HTERT RPE-1 (cell line): ENCODE results near the gene CARD11.
"Not testable (repeated sequence)": the region's sequence is repeated elsewhere in the genome, so short reads cannot be mapped to it uniquely, and the experiment has no call there.

Source experiments
- in situ Hi-C: fragments of 300-500 bp; cut with MboI; formaldehyde crosslinking; loops from 4 replicates; pipeline ENCODE4 v1.14.3; 2020; ENCODE audit warnings: low sequenced_read_pairs

CARD11 gene

GRCh38 chr7:2928613-2929311 is 114.9 kb downstream of the CARD11 start:
- in situ Hi-C loops, result no loop called here

GRCh38 chr7:2928256-2928612 is 115.4 kb downstream of the CARD11 start:
- in situ Hi-C loops, result no loop called here

GRCh38 chr7:2927592-2927991 is 116.1 kb downstream of the CARD11 start:
- in situ Hi-C loops, result no loop called here

- in situ Hi-C loops, result no loop called here
These were observed 116.7 kb downstream of the CARD11 start for GRCh38 chr7:2926896-2927405.

GRCh38 chr7:2926120-2926895 is 117.4 kb downstream of the CARD11 start:
- in situ Hi-C loops, result no loop called here

- in situ Hi-C loops, result no loop called here
These were observed 118.5 kb downstream of the CARD11 start for GRCh38 chr7:2924866-2925840.

GRCh38 chr7:2923886-2924574 is 119.6 kb downstream of the CARD11 start:
- in situ Hi-C loops, result no loop called here

- in situ Hi-C loops, result no loop called here
These were observed 120.3 kb downstream of the CARD11 start for GRCh38 chr7:2923291-2923781.

GRCh38 chr7:2922866-2923265 is 120.8 kb downstream of the CARD11 start:
- in situ Hi-C loops, result no loop called here

- in situ Hi-C loops, result no loop called here
These were observed 121.3 kb downstream of the CARD11 start for GRCh38 chr7:2922348-2922691.

GRCh38 chr7:2921653-2922347 is 121.9 kb downstream of the CARD11 start:
- in situ Hi-C loops, result no loop called here

GRCh38 chr7:2920956-2921652 is 122.6 kb downstream of the CARD11 start:
- in situ Hi-C loops, result no loop called here

GRCh38 chr7:2920480-2920879 is 123.2 kb downstream of the CARD11 start:
- in situ Hi-C loops, result not testable (repeated sequence)

- in situ Hi-C loops, result no loop called here
These were observed 123.6 kb downstream of the CARD11 start for GRCh38 chr7:2920041-2920440.

GRCh38 chr7:2919256-2919655 is 124.4 kb downstream of the CARD11 start:
- in situ Hi-C loops, result no loop called here

GRCh38 chr7:2918406-2918805 is 125.3 kb downstream of the CARD11 start:
- in situ Hi-C loops, result no loop called here

GRCh38 chr7:2915023-2915422 is 128.6 kb downstream of the CARD11 start:
- in situ Hi-C loops, result no loop called here

- in situ Hi-C loops, result no loop called here
These were observed 129.8 kb downstream of the CARD11 start for GRCh38 chr7:2913760-2914387.
